Progenitor cell of endocrine pancreas (in vitro differentiated cells): ENCODE measurements around the gene FALEC. TPM values are rescaled to one million over a fixed set of nuclear protein-coding genes. Genes with fewer than 3 reads are reported as not detected.

Experiments
- DNase-seq: peaks from one replicate; pipeline ENCODE4 v3.0.0; 2021; ENCODE audit warnings: low spot score; ENCODE audit not compliant: unreplicated experiment
- H3K27ac Mint-ChIP-seq: 2 replicates; pipeline ENCODE4 v1.8.0; 2021; ENCODE audit warnings: mild to moderate bottlenecking, moderate library complexity, mixed read lengths
- H3K27me3 Mint-ChIP-seq: 2 replicates; pipeline ENCODE4 v1.8.0; 2021; ENCODE audit warnings: mixed read lengths
- H3K36me3 Mint-ChIP-seq: 2 replicates; pipeline ENCODE4 v1.8.0; 2022; ENCODE audit warnings: mixed read lengths; ENCODE audit not compliant: insufficient read depth
- H3K4me1 Mint-ChIP-seq: 2 replicates; pipeline ENCODE4 v1.8.0; 2021; ENCODE audit warnings: low read depth, mixed read lengths
- H3K4me3 Mint-ChIP-seq: 2 replicates; pipeline ENCODE4 v1.8.0; 2021; ENCODE audit warnings: low read depth, mild to moderate bottlenecking, moderate library complexity, mixed read lengths
- H3K9me3 Mint-ChIP-seq: 2 replicates; pipeline ENCODE4 v1.8.0; 2021; ENCODE audit warnings: low read depth, mixed read lengths
- CTCF ChIP-seq: fragments of 200-600 bp; sonication (generic); IDR thresholded peaks from one replicate; pipeline ENCODE4 v1.5.0; 2021; ENCODE audit warnings: antibody characterized with exemption, mild to moderate bottlenecking; ENCODE audit not compliant: unreplicated experiment
- total RNA-seq: library from RNA; stranded (reverse); gene quantifications from 2 replicates; pipeline ENCODE4 v1.2.1, GENCODE V29; 2021

The FALEC gene
- total RNA-seq, 1 donor from 2014 or later: 0.57 TPM

- Mint-ChIP-seq H3K36me3 (no peaks in the 10 kb centered on the region), H3K27me3 (no peaks in the 10 kb centered on the region), H3K4me3 (no peak overlapping the region), H3K27ac (no peak overlapping the region), H3K9me3 (no peaks in the 10 kb centered on the region), H3K4me1 (peaks cover 46% of the 10 kb centered on the region)
- no peak for TF ChIP-seq CTCF
- DNase-seq: no peak
Observed at GRCh38 chr1:150558761-150559655, 43.5 kb downstream of the FALEC start.

DNA sequence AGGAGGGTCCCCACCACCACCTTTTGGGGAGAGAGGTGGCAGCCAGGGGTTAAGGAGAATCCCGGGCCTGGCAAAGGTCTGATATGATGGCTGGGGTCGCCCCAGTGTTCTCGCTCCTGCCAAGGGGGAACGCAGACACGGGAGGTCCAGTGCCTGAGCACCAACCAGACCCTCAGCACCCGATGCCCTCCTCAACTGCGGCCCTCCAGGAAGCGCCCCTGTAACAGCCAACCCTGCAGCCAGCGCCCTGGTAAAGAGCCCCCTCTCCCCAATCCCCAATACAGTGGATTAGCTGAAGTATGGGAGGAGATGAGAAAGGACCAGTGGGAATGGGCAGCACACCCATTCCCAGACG lies 44.1 kb downstream of the FALEC start:
- Mint-ChIP-seq H3K4me3 (no peak overlapping the region), H3K36me3 (no peaks in the 10 kb centered on the region), H3K27ac (no peak overlapping the region), H3K27me3 (no peaks in the 10 kb centered on the region), H3K9me3 (no peaks in the 10 kb centered on the region), H3K4me1 (peaks cover 48% of the 10 kb centered on the region)
- no peak for DNase-seq
- TF ChIP-seq CTCF: no peak

- Mint-ChIP-seq H3K27me3 (no peaks in the 10 kb centered on the region), H3K4me1 (peaks cover 51% of the 10 kb centered on the region), H3K9me3 (no peaks in the 10 kb centered on the region), H3K4me3 (peak overlapping the region; percentile 45), H3K27ac (no peak overlapping the region), H3K36me3 (peaks cover 1% of the 10 kb centered on the region)
- peak; percentile 66 for DNase-seq
- peak; percentile 86 for TF ChIP-seq CTCF
Observed at GRCh38 chr1:150560011-150560438, 44.5 kb downstream of the FALEC start.

- Mint-ChIP-seq H3K27ac (peak overlapping the region; percentile 100), H3K36me3 (peaks cover 1% of the 10 kb centered on the region), H3K27me3 (no peaks in the 10 kb centered on the region), H3K4me1 (peaks cover 51% of the 10 kb centered on the region), H3K4me3 (peak overlapping the region; percentile 77), H3K9me3 (no peaks in the 10 kb centered on the region)
- peak; percentile 76 for TF ChIP-seq CTCF
- DNase-seq: peak; percentile 80
Observed at GRCh38 chr1:150560576-150561253, 45.2 kb downstream of the FALEC start.

DNA sequence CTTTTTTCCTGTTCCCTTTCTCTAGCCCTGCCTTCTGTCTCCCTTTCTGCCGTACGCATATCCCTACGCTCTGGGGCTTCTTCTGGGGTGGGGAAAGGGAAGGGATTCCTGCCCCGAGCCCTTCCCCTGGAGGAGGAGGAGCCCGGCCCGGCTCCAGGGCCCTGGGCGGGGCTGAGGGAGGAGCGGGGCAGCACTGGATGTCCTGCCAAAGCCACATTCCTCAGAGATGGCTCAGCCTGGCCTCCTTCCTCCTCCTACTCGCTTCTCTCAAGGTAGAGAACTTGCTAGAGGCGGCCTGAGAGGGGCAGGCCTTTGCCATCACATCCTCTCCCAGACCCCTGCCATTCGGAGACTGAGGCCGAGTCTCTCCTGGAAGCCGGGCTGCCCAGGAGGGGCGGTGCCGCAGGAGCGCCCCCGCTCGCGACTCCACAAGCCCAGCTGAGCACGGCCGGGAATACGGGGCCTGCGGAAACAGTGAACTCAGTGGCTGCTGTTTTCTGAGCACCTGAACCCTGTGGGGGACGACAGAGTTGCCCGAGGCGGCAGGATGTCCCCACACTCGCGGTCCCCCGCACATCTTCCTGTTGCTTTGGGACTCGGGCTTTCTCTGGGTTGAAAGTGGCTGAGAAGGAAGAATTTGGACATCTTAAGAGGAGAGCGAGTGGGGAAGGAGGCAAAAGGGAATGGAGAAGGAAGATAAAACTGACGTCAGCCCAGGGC lies 45.9 kb downstream of the FALEC start:
- H3K4me1 Mint-ChIP-seq: peaks cover 49% of the 10 kb centered on the region

More for the DNA sequence above, 45.9 kb downstream of the FALEC start:
- Mint-ChIP-seq H3K27ac (peak overlapping the region; percentile 100), H3K9me3 (no peaks in the 10 kb centered on the region), H3K36me3 (peaks cover 1% of the 10 kb centered on the region), H3K27me3 (no peaks in the 10 kb centered on the region), H3K4me3 (peak overlapping the region; percentile 77)
- TF ChIP-seq CTCF: no peak
- peak; percentile 78 for DNase-seq
